NCI-H2227 (cell line): Measurements from ENCODE around the gene PTGFRN.

Source experiments
- DNase-seq: peaks from one replicate; lab custom pipeline; 2025; ENCODE audit not compliant: unreplicated experiment; lab: John Stamatoyannopoulos, UW

Gene PTGFRN

DNA sequence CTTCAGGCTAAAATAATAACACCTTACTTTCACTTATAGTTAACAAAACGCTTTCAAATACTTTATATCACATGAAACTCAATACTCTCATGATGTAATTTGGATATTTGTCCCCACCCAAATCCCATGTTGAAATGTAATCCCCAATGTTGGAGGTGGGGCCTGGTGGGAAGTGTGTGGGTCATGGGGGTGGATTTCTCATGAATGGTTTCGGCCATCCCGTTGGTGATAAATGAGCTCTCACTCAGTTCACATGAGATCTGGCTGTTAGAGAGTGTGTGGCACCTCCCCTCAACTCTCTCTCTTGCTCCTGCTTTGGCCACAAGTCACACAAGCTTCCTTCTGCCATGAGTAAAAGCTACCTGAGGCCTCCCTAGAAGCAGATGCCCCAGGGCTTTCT, 22.5 kb upstream of the PTGFRN start:
- no peak for DNase-seq

DNA sequence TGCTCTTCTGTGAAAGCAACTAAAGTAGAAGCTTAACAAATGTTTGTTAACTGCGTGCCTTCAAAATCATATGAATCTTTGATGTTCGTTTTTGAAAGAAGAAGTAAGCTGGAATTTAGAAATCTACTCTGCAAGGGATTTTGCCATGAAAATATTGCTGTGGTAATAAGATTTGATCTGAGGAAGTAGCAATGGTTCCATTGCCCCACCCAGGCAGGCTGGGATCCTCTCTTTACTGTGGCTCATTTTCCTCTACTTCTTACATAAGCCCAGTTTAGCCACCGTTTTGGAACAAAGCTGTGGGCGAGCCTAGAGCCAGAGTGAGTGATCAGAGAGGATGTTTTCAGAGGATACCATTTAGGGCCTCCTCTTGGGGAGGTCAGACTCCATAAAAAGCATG, 20.3 kb upstream of the PTGFRN start:
- DNase-seq, result no peak

DNA sequence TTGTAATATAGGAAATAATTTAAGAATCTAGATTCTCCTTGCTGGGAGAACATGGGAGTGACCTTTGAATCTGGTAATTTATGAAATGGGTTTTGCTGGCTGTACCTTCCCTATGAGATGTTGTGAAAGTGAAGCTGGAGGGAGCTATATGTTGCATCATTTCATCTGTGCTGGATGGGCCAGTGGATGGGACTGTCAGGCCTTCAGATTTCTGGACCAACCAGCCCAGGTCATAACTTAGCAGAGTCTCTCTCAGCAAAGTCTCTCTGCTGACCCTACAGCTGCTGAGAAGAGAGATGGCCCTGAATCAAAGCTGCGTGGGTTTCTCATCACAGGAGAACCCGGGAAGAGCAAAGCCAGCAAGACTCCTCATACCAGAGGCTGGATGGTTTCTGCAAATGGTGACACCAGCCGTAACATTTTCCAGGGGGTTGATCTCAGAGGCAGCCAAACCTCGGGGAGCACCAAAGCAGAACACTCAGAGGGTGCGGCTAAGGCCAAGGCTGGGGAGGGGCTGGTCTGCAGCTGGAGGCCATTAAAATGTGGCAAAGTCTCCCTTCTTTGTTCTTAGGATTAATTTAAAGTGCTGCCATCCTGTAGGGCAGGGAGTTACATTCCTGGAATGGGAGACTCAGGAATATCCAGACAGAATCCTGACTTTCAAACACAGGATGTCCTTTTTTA, 18.2 kb upstream of the PTGFRN start:
- DNase-seq, result no peak

DNA sequence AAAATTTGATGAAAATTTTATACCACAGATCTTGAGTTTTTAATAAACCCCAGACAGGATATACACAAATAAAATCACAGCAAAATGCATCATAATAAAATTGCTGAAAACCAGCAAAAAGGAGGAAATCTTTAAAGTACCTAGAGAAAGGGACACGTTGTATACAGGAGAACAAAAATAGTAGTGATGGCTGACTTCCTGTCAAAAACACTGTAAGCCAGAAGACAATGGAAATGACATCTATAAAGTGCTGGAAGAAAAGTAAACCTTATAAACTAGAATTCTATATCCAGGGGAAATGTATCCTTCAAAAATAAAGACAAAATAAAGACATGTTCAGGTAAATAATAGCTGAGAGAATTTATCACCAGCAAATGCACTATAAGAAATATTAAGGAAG, 14.6 kb upstream of the PTGFRN start:
- no peak for DNase-seq

DNA sequence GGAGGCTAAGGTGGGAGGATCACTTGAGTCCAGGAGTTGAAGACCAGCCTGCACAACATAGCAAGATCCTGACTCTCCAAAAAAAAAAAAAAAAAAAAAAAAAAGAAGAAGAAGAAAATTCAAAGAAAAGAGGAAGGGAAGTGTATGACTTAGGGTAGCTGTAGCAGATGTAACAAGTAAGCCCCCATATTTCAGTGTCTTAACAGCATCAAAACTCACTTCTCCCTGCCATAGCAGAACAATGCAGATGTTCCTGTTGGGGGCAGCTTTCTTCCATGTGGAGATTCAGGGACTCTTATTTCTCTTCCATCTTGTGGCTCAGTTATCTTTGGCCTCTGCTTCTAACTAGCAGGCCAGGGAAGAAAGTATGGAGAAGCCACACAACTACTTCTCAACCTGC, 10.2 kb upstream of the PTGFRN start:
- no peak for DNase-seq

DNA sequence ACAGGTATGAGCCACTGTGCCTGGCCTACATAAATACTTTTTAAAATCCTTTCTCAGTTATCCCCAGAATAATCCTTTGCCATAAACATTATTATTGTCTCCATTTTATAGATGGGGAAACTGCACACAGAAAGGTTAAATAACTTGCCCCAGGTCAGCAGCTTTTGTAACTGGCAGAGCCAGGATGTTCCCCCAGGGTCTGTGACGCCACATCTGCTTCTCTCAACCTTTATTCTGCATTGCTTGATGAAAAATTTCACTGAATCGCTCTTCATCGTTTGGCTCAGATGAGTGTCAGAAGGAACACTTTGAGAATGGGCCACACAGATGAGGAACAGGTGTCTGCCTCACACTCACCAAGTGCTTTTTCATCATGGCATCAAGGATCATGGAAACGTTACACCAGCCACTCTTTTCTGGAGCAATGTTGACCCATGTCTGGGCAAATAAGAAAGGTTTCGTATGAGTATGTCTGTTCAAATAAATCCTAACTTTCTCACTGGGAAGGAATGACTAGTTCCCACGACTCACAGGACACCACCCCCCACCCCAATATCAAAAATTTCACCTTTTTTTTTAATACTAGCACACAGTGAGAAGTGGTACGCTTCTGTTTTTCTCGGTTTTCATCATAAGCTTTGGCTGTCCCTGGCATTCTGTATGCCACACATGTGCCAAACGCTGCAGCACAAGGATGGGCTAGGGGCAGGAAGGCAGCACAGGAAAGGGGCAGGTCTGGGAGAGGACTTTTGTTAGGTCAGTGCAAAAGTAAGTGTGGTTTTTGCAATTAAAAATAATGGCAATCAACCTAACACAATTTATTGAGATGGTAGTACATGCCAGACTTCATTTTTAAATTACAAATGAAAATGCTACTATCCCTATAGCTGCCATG, 9.0 kb upstream of the PTGFRN start:
- DNase-seq, result no peak

DNA sequence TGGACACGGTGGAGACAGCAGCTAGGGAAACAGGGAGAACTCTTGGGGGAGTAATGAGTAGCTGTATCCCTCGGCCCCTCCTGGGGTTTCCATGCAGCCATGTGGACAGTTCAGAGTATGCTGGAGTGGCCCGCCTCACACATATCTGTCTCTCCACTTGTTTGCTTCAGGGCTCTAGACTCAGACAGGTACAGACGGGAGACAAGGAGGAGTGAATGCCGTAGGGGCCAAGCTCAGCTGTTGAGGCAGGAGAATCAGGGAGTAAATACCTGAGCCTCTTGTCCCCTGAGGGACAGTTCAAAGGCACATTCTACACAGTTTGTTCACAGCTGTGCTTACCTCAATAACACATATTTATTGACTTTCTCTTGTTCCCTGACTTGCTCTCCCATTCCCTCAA, 7.7 kb upstream of the PTGFRN start:
- DNase-seq, result no peak

DNA sequence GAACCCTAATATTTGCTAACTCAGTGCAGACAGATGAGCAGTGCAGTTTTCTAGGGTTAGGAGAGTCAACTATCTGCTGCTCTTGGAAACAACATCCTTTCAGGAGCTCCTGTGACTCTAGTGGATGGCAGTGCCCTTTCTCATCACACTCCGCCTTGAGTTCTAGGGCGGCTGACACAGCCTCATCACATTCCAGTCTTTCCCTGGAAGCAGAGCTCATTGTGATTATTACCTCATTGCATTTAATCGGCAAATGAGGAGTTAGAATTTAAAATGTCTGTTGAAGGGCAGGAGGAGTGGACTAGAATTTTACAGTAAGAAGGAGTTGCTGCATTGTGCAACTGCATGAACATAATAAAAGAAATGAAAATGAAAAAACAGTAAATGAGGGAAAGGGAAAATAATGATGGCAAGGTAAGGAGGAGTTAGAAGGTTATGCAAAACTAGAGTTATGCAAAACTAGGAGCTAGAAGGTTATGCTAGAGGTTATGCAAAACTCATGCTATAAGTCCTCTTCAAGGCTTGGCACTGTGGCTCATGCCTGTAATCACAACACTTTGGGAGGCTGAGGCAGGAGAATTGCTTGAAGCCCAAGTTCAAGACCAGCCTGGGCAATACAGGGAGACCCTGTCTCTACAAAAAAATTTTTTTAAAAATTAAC, 6.9 kb upstream of the PTGFRN start:
- no peak for DNase-seq

DNA sequence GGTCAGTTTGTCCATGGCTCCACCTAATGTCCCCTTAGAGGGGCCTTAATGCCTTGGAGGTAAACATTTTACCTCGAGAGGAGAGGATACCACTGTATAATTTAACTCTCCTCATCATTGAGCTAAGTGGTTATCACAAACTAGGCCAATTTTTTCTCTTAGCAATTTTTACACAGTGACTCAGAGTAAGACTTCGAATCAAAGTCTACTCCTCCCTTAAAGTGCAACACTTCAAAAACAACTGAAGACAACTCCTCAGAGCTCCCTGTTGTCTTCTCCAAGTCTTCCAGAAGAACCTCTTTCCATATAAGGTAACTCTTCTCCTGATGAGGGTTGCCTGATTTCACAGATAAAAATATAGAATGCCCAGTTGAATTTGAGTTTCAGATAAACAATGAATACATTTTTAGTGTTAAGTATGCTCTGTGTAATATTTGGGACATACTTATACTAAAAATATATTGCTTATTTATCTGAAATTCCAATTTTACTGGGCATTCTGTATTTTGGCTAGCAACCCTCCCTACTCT, 4.9 kb upstream of the PTGFRN start:
- no peak for DNase-seq

DNA sequence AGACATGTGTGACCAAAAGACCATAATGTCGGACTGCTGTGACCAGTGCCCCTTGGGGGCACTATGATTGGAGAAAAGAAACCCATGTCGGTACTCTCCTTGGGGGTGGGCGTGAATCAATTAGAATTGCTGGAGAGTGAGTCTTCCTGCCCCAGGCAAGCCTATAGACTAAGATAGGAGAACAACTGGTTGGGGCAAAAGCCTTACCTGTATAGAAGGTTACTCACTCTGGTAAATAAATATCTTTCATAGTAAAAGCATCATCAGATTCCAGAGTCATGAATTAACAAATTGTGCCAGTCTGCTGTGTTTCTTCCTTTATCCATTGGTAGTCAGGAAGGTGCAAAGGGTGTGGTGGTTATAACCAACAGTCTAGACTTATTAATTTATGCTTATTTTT, 2.9 kb upstream of the PTGFRN start:
- DNase-seq, result no peak

DNA sequence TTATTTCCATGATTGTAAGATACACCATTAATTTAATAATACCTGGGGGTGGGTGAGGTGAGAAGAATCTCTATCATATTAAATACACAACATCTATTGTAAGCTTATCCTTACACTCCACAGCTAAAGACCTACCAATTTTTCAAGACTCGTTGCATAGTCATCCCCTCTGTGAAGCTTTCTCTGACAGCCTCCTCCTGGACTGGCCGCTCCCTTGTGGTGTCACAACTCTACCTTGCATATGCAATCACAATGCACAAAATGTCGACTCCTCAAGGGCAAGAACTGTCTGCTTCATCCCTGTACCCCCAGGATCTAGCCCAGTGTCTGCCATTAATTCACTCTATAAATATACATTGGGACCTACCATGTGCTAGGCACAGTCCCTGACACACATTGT, 2.4 kb upstream of the PTGFRN start:
- DNase-seq, result no peak

DNA sequence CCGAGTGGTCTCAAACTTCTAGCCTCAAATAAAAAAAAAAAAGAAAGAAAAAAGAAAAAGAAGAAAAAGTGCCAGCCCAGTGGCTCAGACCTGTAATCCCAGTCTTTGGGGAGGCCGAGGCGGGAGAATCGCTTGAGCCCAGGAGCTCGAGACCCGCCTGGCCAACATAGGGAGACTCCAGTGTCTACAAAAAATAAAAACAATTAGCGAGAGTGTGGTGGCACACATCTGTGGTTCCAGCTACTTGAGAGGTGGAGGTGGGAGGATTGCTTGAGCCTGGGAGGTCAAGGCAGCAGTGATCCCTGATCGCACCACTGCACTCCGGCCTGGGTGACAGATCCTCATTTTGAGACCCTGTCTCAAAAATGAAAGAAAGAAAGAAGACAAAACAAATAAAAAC, 1.4 kb upstream of the PTGFRN start:
- no peak for DNase-seq

DNA sequence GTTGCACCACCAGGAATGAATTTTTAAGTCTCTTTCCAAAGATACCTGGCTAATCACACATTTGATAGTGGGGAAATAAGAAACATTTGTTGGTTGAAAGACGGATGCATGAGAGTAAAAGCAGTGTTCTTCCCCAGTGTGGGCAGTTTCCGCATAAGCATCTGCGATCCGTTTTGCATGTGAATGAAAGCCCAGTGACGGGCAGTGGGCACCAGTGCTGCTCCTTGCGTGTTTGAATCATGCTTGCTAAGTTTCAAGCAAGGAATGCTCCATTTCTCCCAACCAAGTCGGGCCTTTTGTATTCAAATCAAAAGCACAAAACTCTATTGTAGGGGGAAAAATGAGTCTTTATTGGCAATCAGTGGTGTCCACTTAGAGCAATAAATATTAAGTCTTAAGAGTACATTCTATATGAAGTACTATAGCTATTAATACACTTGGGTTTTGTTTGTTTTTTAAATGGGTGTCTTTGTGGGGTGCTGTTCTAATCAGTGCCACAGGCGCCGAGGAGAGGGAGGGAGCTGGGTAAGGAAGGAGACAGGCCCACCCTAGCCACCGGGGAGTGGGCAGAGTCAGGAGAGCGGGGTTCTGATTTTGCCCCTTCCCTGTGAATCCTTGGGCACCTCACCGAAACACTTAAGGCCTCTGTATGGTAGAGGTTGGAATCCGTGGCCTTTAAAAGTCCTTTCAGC, 750 bp upstream of the PTGFRN start:
- peak; percentile 8 for DNase-seq

DNA sequence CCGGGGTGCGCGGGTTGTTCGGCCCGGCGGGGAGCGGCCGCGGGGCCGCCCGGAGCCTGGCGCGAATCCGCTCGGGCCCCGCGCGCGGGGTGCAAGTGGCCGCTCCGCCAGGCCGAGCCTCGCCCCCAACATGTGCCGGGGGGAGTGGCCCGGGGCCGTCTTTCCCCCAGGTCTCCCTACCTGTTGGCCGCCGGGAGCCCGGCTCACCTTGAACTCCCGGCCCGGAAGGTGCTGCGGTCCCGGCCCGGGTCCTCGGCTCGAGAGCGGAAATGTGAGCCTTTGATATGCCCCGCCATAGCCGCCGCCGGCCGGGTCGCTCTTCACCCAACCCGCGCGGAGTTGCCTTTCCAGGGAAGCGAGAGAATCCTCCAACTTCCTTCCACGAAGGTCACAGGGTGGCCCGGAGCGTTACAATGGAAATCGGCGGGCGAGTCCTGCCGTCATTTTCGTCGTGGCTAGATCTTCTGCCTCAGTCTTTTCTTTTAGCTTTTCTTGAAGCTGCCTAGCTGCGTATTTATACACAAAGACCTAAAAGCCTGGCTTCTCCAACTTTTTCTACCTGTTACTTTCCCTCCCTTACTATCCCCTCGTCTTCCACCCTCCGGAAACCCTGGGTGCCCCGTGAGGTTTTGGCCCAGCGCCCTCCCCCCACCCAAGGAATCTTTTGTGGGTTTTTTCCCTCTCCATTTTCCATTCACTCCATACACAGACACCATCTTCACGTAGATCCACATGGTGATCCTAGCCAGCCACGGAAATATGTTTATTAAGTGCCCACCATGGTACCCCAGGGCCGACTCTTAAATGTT, 867 bp downstream of the PTGFRN start:
- peak; percentile 46 for DNase-seq

DNA sequence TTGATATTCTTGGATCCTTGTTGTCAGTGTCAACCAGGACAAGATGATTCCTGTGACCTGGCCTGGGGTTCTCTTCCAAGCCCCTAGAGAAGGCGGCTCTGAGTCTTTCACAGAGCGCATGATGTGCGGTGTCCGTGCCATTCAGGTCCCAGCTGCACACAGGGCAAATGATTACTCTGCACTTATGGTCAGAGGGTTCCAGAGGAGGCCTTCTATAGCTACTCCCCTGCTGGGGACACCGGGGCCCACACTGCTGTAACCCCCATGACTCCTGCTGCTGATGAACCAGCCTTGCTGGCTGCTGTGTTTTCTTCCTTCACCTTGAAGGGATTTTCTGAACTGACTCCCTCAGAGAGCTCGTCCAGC, 1.5 kb downstream of the PTGFRN start:
- peak; percentile 28 for DNase-seq

DNA sequence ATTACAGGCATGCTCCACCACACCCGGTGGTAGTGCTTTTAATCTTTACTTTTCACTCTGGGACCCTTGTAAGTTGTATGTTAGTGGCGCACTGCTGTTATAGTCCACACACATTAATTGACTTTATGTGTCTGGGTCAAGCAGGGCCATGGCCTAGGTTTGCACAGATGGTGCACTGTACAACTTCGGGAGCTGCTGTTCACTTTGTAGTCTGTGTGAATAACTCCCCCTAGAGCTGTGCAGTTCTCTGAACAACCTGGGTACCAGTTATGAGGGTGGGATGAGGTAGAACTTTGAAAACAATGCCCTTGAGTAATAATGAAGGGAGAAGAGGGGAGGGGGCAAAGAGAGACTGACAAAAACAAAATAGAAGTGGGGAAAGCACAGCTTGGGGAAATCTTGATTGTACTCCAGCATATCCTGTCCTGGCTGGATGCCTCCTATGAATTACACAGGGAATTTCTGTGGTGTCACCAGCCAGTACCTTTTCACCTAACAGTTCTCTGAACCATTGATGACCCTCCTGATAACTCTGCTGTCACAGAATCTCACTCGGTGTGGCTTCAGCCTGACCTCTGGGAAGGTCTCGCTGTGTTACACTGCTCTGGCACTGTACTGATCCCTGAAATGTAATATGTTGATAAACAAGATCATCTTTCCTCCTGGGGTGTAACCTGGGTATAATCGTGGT, 2.2 kb downstream of the PTGFRN start:
- no peak for DNase-seq

DNA sequence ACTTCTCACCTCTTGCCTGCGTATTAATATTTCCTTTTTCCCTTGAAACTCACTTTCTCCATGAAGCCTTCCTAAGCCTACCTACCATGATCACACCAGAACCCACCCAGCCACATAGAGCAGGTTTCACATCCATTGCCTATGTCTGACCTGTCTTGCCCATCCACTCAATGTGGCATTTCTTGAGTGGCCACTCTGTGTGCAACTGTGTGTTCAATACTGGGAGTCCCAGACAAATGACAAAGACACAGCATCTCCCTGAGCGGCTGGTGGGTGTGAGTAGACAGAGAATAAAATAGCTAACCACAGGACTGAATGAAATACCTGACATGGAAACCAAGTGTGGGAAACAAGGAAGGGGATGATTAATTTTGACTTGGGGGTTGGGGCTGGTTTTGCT, 3.1 kb downstream of the PTGFRN start:
- DNase-seq, result no peak

DNA sequence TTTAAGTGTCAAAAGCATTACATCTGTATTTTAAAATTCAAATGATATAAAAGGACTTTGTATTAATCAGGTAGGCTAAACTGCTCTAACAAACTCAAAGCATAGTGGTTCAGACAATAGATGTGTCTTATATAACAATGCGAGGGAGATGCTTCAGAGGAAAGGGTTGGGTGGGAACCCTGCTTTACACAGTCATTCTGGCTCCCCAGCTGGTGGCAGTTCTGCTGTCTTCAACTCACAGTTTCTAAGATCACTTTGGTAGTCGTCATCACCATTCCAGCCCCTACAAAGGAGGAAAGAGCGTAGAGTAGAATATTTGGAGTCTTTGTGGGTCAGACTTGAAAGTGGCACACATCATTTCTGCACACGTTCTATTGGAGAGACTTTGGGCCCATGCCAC, 4.2 kb downstream of the PTGFRN start:
- DNase-seq, result no peak

DNA sequence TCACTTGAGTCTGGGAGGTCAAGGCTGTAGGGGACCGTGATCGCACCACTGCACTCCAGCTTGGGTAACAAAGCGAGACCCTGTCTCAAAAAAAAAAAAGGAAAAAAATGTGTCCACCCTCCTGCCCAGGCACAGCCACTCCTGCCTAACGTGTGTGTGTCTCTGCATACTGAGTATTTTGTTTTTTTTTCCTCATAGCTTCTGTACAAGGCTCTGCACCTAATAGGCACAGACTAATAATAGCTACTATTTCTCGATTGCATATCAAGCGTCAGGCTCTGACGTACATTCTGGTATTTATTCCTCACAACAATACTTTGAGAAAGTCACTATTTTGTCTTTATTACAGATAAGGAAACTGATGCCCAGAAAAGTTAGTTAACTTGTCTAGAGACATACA, 5.0 kb downstream of the PTGFRN start:
- no peak for DNase-seq

DNA sequence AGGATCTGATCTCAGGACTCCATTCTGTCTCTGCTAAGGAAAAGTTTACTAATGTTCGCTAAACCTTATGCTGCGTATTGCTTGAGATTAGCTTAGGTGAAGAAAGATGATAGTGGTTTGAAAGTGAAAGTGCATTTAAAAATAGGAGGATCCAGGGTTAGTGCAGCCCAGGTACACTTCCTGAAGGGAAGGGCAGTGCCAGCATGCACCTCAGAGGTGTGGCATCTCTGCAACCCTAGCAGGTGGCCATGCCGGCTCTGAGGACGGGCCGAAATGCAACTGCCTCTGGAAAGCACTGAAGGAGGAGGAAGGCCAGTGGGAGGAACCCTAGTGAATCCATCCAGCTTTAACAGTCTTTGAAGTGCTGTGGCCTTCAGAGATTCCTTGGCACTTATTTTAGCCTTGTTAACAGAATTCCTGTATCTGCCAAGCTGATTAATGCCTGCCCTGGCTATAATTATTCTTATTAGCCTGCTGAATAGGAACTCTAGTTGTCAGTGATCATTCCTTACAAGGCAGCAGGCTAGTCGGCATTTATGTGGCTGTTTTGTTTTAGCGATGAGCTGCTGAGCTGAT, 5.5 kb downstream of the PTGFRN start:
- peak; percentile 12 for DNase-seq
